GM21360 (cell line): Measurements from ENCODE around the gene MRPL20.
"Not testable (repeated sequence)": the region's sequence is repeated elsewhere in the genome, so short reads cannot be mapped to it uniquely, and the experiment has no call there.

Source experiments
- ATAC-seq: cut with Tn5 transposase; IDR thresholded peaks from one replicate; pipeline ENCODE4 v1.9.1; 2021; ENCODE audit warnings: mild to moderate bottlenecking, moderate library complexity; ENCODE audit not compliant: unreplicated experiment

MRPL20 gene

DNA sequence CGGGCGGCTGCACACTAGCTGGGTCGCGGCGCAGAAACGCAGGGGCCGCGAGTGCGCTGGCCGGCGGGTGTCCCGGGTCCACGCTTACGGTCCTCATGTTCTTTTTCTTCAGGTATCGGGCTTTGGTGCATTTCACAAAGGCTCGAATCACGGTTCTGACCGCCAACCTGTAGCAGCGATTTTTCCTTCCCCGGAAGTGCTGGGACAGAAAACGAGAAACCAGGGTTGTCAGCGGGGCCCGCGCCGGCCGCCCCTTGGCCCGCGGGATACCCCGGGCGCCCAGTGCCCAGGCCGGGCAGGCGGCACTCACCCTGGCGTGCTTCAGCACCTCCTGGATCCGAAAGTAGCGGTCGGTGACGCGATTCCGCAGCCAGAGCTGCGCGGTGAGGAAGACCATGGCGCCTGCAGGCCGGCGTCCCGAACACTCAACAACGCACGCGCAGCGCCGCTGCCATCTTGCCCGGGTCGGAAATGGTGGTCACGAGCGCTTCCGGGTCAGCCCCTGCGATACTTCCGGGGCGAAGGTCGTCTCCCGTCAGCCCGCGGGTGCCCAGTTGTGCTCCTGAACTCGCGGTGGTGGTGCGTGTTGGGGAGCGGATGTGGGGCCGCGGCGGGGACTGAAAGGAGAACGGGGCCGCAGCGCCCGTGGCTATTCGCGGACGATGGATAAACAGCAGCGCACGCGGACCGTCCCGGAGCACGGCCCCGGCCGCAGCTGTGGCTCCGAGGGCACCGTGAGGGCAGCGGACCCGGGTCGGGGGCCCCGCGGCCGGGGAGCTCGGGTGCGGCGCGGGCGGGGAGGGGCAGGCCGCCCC, at the start of gene MRPL20:
Gene MRPL20 (minus strand): TSS at position 473 of the 815 bp plus-strand sequence. CDS start 76 bp downstream, at position 397.
- ATAC-seq: peak; percentile 82

DNA sequence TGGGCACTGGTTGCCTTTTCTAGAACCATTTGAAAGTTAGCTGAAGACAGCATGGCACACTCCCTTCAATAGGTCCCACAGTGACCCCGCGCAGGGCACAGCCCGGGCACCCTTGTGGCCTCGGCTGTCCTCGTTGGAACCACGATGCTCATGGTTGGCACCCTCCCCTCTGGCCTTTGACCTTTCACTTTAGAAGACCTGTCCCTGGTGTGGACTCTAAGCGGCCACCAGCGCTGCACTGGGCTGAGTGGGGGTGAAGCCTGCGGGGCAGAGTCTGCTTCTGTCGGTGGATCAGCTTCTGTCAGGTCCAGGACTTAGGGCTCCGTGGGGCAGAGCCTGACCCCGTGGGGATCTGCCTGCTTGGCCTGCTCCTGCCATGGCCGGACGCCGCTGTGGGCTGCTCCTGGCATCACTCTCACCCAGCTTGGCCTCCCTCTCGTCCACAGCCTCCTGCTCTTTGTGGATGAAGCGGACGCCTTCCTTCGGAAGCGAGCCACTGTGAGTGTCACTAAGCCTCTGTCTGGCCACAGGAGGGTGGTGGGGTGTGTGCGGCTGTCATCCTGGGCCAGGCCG, 49.7 kb upstream of the MRPL20 start:
- not testable (repeated sequence) for ATAC-seq

DNA sequence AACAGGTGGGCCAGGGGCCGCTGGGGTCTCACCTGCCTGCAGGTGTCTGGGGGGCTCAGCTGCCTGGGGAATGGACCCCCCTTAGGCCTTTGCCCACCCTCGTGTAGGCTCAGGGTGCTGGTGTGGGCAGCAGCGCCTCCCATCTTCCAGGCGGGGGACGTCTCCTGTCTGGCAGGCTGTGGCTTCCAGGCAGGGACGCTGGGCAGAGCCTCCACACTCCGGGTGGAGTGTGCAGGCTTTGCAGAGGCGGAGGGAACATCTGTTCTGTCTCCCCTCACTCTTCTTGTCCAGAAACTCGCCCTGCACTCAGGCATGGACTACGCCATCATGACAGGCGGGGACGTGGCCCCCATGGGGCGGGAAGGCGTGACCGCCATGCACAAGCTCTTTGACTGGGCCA, 48.8 kb upstream of the MRPL20 start:
- ATAC-seq: not testable (repeated sequence)

DNA sequence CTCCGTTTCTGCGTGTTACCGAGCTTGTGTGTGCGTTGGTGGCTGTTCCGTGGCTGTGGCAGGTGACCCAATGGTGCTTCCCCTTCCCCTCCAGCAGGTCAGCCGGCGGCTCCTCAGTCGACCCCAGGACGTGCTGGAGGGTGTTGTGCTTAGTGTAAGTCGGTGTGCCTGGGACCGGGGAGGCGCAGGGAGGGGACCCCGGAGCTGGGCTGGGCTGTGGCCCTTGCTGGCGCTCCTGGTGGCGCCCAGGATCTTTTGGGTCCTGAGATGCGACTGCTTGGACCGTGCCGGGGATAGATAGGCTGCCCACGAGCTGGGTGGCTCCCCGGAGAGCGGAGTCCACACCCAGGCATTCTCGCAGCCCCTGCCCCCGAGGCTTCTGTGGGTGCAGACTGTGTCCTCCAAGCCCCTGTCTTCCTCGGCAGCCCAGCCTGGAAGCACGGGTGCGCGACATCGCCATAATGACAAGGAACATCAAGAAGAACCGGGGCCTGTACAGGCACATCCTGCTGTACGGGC, 48.3 kb upstream of the MRPL20 start:
- no peak for ATAC-seq

DNA sequence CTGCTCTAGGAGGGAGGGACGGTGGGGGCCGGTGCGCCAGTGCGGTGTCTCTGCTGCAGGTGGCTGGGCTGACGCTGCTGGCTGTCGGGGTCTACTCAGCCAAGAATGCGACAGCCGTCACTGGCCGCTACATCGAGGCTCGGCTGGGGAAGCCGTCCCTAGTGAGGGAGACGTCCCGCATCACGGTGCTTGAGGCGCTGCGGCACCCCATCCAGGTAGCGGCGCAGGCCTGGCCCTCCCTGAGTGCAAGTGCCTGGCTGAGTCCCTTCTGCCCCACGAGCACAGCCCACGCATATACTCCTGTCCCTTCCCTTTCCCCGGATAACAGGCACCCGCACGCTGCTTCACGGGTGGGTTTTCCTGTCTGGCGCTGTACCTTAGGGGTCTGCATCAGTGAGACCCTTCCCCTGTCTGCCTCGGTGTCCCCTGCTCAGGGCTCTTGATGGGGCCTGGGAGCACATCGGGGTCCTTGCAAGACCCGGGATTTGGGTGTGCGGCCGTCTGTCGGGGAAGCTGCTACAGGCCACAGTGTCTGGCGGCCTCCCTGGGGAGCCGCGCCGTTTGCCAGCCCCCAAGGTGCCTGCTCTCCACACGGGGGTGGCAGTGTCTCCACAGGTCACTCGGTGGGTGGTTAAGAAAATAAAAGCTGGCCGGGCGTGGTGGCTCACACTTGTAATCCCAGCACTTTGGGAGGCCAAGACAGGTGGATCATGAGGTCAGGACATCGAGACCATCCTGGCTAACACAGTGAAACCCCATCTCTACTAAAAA, 47.4 kb upstream of the MRPL20 start:
- ATAC-seq: not testable (repeated sequence)

DNA sequence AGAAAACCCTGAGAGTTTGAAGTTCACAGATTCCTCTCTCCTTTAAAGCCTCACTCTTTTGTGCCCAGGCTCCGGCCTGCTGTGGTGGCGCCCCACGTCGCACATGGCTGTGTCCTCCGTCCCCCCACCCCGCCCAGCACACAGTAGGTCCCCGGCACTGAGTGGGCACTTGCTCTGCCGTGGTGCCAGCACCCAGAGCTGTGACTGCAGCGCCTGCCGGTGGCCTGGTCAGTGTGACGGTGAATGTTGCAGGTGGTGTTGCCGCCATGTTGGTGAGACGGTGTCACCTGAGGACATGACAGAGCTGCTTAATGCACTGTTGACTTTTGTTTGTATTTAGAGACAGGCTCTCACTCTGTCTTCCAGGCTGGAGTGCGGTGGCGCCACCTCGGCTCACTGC, 45.8 kb upstream of the MRPL20 start:
- ATAC-seq: no peak

DNA sequence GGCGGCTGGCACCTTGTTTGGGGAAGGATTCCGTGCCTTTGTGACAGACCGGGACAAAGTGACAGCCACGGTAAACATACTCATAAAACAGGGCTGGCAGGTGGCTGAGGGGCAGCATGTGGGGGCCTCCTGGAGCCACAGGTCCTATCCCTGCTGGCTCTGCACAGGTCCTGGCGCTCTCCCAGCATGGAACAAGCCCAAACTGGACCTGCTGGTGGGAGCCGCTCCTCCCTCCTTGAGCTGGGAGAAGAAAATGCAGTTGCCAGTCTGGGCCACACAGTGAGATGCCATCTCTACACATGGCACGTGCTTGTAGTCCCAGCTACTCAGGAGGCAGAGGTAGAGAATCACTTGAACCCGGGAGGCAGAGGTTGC, 45.3 kb upstream of the MRPL20 start:
- ATAC-seq: not testable (repeated sequence)

DNA sequence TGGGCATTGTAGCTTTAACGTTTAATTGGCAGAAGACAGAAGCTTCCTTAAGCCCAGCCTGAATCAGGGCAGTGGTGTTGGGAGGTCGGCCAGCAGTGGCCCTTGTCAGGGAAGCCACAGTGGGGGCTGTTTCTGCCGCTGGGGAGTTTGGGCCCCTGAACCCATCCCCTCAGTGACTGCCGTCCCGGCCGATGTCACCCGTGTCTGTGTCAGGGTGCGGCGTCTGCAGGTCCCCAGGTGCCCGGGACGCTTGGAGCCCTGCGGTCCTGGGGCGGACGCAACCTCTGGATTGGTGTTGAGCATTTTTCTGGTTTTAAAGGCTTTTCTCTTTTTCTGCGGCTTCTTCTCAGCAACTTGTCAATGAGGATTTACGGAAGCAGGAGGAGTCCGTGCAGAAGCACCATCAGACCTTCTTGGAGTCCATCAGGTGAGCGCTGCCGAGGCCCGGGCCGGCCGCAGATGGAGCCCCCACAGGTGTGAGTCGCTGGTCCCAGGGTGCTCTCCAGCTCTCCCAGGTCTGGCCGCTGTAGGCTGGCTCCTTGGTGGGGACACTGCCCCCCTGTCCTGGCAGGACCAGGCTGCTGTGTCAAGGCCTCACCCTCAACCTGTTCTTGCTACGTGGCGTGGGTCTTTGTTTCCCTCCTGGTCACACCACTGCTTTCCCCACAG, 44.7 kb upstream of the MRPL20 start:
- no peak for ATAC-seq

DNA sequence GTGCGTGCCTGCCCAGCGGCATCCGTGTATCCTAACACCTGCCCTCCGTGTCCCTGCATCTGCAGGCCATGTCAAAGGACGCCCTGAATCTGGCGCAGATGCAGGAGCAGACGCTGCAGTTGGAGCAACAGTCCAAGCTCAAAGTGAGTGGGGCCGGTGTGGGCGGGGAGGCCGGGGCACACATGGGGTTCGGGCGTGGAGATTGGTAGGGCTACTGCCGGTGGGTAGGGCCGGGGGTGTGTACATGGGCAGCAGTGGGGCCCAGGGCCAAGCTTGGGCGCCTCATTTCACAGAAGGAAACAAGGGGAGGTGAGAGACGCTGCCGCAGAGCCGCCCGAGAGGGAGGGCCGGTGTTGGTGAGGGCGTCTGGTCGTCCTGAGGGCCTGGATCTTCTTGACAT, 43.5 kb upstream of the MRPL20 start:
- ATAC-seq: not testable (repeated sequence)

DNA sequence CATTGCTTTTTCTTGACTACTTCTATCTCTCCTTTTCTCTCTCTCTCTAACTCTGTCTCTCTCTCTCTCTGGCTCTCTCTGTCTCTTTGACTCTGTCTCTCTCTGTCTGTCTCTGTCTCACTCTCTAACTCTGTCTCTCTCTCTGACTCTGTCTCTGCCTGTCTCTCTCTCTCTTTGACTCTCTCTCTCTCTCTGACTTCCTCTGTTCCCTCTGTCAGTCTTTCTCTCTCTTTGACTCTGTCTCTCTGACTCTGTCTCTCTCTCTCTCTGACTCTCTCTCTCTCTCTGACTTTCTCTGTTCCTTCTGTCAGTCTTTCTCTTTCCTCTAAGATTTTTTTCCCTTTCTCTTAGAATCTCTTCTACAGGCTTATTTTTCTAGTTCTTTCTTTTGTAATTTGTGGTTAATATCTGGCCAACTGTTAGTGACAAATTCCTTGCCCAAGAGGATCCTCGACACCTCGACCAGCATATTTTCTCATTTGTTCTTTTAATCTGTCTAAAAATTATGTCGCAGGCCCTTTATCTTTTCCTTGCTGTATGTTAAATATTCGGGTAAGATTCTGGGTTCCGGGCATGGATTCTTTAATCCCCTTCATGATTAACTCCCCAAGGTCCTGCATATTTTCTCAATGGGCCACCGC, 42.1 kb upstream of the MRPL20 start, which contains the start of gene ATAD3C:
Gene ATAD3C (plus strand): TSS at position 591 of the 641 bp plus-strand sequence. CDS start 995 bp downstream, outside the sequence.
- ATAC-seq: no peak

DNA sequence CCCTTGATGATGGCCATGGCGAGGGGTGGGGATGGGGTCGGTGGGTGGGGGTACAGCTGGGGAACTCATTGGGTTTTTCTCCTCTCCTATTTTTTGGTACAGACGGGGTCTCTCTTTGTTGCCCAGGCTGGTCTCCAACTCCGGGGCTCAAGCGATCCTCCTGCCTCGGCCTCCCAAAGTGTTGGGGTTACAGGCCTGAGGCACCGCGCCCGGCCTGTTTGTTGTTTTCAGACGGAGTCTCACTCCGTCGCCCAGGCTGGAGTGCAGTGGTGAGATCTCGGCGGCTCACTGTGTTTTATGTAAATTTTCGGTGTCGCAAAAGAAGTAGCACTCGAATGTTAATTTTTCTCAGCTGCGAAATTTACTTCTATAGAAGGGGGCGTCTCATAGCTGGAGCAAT, 39.5 kb upstream of the MRPL20 start:
- not testable (repeated sequence) for ATAC-seq

DNA sequence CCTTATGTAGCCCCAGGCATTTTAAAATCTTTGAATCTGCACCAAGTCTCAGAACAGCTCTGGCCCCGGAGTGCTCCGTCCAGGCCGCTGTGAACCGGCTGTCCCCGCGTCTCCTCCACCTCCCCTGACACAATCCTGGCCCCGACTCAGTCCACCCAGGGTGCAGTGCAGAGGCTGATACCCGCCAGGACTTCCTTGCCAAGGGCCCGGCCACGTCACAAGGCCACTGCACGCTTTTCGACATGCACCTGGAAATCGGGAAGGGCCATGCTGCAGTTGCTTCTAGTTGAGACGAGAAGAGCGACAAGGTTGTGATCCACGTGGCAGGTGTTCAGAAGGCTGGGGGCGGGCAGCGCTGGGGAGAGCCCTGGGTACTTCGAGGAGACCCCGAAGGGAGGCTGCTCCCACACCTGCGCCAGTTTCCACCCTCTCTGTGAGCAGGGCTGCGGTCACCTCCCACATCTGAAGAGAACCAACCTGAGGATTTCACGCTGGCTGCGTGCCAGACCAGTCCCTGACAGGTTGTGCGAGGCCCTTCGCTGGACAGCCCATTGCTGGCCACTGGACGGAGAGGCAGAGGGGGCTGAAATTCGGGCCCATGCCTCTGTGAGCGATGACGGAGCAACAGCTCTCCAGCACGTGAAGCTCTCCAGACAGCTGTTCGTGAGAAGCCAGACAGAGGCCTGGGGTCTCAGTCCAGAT, 35.1 kb upstream of the MRPL20 start:
- ATAC-seq: no peak

DNA sequence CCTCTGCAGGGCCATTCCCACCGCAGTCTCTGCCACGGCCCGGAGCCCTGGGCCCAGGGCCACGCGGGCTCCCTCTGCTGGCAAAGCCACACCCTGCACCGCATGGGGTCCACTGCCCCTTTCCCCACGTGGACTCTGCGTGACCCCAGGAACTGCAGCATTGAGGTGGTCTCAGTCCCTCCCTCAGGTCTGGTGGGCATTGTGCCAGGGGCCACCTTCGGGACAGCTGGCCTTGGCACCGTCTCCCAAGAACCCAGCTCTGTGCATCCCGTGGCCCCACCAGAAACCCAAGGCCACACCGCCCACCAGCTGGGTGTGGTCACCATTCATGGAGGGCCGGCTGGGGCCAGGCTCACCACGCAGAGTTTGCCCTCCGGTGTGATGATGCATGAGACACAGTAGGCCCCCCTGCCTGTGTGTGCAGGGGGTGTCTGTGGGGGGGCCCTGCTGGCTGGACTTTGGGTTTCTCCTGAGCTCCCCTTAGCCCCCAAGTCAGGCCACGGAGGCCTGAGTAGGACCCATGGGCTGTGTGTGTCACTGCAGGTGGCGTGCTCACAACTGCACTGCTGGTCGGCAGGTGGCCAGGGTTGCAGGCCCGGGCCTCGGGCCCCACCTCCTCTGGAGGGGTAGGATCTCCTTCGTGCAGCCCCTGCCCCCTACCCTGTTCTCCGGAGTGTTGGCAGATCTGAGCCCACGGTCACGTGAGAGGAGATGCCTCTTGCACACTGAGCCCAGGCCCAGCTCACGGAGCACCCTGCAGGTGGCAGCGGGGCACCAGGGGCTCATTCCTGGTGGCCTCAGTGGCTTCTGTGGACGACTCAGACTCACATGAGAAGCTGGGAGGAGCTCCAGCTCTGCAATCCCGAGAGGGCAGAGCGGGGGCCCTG, 34.2 kb upstream of the MRPL20 start:
- peak; percentile 54 for ATAC-seq

DNA sequence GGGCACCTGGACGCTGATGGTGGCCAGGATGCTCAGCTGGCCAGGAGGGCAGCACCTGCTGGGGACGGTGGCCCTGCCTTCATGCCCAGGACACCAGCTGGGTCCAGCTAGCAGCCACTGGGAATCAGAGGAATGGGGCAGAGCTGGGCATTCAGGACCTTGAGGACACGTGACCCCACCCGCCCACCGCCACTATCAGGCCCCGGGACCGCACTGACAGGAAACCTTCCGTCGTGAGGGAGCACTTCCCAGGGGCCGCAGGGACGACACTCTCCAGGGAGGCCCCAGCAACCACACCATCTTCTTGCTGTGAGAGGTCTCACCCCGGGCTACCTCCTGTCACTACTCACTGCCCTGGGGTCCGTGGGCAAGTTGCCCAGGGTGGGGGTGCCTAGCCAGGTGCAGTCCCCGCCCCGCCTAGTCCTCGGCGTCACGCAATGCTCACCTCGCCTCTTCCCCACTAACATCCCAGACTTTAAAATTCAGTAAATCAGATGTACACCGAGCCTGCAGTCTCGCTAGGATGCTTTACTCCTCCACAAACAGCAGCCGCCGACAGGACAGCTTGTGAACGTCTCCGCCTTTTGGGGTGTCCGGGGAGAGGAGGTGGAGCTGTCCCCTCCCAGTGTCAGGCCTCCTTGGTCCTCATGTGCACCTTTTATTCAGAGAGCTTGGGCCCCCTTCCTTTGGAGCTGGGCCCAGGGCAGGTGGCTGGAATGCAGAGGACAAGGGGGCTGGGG, 33.3 kb upstream of the MRPL20 start:
- ATAC-seq: no peak

DNA sequence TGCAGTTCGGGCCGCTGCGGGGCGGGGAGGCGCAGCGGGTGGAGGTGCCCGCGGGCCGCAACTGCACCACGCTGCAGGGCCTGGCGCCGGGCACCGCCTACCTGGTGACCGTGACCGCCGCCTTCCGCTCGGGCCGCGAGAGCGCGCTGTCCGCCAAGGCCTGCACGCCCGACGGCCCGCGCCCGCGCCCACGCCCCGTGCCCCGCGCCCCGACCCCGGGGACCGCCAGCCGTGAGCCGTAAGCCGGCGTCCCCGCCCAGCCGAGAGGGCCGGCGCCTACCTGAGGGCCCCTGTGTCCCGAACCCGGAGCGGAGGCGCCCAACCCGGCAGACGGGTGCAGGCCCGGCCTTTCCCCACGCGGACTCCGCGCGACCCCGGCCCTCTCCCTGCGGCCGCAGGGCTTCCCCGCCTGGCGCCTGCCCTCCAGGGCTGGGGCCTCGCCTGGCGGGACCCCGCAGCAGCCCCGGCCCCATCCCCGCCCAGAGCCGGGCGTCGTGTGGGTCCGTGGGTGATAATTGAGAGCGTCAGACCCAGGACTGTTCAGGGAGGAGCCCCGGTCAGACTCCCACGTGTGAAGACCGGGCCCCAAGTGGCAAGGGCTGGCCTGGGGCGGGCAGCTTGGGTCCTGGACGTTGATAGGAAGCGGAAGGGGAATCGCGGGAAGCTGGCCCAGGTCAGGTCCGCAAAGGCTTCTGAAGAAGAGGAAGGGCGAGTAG, 32.6 kb upstream of the MRPL20 start:
- no peak for ATAC-seq

DNA sequence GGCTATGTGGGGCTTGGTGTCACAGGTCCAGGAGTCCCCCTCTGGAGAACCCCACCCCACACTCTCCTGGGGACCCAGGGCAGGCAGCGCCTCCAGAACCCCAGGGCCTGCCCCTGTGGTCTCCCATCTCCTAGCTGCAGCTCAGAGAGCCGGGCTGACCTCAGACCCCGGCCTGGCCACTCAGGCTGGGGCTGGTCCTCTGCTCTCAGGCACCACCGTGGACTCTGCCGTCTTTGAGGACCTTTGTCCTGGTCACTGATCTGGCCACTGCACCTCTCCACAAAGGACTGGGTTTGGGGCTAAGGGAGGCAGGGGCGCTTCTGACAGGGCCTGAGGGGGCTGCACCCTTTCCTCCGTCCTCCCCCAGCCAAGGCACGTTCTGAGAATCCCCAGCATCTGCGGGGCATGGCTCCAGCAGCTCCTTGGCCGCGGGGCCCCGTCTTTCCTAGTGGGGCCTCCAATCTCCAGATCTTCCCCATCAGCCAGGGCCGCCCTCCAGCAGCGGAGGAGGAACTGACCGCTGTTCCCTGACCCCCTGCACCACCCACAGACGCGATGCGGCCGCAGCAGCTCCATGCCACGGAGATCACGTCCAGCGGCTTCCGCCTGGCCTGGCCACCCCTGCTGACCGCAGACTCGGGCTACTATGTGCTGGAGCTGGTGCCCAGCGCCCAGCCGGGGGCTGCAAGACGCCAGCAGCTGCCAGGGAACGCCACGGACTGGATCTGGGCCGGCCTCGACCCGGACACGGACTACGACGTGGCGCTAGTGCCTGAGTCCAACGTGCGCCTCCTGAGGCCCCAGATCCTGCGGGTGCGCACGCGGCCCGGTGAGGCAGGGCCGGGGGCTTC, 31.7 kb upstream of the MRPL20 start:
- no peak for ATAC-seq
